ENCODE results near the gene HERC3.

DNA sequence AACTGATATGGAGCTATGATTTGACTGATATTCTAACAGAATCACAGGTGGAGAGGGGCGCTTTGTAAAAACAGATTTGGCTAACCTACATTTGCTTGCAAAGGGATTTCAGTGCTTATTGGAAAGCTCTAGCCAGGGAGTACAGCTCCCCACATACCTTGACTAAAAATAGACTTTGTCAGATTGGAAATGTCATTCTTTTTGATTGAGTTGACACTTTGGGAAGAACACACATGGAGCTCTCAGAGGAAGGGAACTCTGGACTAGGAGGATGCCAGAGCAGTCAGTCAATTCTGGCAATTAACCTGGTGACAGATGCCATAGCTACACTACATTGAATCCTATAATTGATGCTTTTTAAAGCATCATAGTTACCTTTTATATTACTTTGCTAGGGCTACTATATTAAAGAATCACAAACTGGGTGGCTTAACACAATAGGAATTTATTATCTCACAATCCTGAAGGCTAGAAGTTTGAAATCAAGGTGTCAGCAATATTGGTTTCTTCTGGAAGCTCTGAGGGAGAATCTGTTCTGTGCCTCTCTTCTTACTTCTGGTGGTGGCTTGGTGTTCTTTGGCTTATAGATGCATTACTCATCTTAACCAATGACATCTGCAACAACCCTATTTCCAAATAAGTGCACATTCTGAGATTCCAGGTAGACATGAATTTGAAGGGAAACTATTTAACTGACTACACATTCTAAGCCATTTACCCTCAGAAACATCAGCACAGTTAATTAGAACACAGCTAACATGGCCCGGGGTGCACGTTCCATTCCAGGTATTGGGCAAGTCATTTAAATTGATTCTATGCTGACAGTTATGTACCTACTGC, 8.4 kb upstream of the HERC3 start:
- TF ChIP-seq, protein P1, sequence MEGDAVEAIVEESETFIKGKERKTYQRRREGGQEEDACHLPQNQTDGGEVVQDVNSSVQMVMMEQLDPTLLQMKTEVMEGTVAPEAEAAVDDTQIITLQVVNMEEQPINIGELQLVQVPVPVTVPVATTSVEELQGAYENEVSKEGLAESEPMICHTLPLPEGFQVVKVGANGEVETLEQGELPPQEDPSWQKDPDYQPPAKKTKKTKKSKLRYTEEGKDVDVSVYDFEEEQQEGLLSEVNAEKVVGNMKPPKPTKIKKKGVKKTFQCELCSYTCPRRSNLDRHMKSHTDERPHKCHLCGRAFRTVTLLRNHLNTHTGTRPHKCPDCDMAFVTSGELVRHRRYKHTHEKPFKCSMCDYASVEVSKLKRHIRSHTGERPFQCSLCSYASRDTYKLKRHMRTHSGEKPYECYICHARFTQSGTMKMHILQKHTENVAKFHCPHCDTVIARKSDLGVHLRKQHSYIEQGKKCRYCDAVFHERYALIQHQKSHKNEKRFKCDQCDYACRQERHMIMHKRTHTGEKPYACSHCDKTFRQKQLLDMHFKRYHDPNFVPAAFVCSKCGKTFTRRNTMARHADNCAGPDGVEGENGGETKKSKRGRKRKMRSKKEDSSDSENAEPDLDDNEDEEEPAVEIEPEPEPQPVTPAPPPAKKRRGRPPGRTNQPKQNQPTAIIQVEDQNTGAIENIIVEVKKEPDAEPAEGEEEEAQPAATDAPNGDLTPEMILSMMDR (IDR thresholded peaks at IDR 0.05): no peak
- no peak for TF ChIP-seq POLR2A (IDR thresholded peaks at IDR 0.05)
